HG03108 (cell line): ENCODE results near the gene STK32A.
"Not testable (repeated sequence)": the region's sequence is repeated elsewhere in the genome, so short reads cannot be mapped to it uniquely, and the experiment has no call there.

Experiments used
- ATAC-seq: cut with Tn5 transposase; IDR thresholded peaks from one replicate; pipeline ENCODE4 v1.9.1; 2021; ENCODE audit warnings: moderate library complexity; ENCODE audit not compliant: unreplicated experiment

The STK32A gene

DNA sequence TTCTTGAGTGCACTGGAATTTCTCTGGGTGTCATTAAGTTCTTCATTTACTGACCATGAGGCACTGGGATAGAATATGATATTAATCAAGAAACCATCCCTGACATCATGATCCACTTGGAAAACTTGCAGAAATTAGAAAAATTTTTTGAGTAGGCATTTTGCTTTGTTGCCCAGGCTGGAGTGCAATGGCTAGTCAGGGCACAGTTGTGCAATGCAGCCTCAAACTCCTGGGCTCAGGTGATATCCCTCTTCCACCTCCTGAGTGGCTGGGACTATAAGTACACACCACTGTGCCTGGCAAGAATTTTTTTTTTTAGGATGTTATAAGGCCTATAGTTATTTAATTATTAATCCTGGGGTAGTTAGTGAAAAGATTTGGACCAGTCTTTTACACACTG lies 106.5 kb downstream of the STK32A start:
- no peak for ATAC-seq

GRCh38 chr5:147344861-147345260 lies 110.0 kb downstream of the STK32A start:
- no peak for ATAC-seq

- no peak for ATAC-seq
Measured at GRCh38 chr5:147346006-147346561, 111.3 kb downstream of the STK32A start.

DNA sequence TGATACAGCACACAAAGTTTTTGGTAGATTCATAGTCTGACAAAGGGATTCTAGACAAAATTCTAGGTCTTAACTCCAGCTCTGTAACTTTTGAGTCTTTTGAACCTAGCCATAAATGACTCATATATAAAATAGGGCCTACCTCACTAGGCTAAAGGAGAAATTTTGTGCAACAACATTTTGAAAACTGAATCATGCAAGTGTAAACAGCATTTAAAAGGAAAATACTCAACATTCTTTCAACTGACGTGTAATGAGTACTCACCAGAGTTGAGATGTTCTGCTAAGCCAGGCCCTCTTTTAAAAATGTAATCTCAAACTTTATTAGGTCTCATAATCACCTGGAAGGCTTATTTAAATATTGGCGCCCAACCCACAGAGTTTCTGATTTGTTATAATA lies 113.2 kb downstream of the STK32A start:
- ATAC-seq: no peak

DNA sequence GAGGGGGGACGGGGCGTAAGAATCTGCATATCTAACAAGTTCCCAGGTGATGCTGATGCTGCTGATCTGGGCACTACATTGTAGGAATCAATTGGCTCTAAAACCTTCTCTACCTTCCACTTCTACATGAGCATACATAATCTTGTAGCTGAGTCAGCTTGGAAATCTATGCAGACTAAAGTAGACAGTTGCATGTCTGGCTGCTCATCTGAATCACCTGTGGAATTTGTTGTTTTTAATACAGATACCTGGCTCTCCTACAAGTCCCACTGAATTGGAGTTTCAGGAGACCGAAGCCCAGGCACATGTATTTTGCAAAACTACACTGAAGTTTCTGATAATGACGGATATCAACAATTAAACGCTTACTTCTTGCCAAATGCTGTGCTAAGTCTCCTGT lies 113.6 kb downstream of the STK32A start:
- no peak for ATAC-seq

- ATAC-seq: no peak
Measured at GRCh38 chr5:147349241-147349640, 114.4 kb downstream of the STK32A start.

GRCh38 chr5:147359101-147359500 lies 124.3 kb downstream of the STK32A start:
- ATAC-seq: no peak

GRCh38 chr5:147359581-147359980 lies 124.8 kb downstream of the STK32A start:
- no peak for ATAC-seq

GRCh38 chr5:147360816-147361215 lies 126.0 kb downstream of the STK32A start:
- no peak for ATAC-seq

- no peak for ATAC-seq
Measured at GRCh38 chr5:147361441-147362175, 126.8 kb downstream of the STK32A start.

DNA sequence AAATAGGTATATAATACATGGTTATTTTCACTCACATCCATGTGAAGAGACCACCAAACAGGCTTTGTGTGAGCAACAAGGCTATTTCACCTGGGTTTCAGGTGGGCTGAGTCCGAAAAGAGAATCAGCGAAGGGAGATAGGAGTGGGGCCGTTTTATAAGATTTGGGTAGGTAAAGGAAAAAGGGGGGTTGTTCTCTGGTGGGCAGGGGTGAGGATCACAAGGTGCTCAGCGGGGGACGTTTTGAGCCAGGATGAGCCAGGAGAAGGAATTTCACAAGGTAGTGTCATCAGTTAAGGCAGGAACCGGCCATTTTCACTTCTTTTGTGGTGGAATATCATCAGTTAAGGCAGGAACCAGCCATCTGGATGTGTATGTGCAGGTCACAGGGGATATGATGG lies 132.6 kb downstream of the STK32A start:
- not testable (repeated sequence) for ATAC-seq

- no peak for ATAC-seq
Measured at GRCh38 chr5:147369742-147370374, 135.0 kb downstream of the STK32A start.

DNA sequence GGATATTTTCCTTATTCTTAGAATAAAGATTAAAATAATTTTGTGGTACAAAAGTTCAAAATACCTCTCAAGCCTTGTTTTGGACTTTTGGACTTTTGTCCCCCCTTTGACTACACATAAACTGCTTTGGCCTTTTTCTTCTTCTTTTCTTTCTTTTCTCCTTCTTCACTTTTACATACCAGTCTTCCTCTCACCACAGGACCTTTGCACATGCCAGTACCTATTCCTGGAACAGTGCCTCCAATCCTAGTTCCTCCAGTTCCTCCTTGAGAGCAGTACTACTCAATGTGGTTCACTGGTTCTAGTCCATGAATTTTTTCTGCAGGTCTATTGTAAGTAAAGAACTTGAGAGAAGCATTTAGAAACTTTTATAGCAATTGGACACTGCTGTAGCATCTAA lies 136.5 kb downstream of the STK32A start:
- no peak for ATAC-seq

DNA sequence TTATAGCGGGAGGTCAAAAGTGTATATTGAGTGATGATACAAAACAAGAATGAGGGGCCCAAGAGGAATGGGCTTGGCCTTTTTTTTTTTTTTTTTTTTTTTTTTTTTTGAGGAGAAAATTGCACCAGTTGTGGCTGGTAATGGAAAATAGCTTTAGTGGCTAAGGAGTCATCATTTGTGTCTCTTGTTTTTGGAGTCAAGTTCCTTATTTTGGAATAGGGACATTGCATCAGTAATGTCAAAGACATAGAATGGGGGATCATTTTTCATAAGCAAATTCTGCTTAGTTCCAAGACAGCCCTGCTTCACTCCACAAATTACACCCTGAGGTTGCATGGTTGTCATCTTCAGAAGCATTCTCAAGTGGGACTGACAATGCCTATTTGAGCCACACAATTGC lies 137.4 kb downstream of the STK32A start:
- no peak for ATAC-seq

GRCh38 chr5:147373328-147373727 lies 138.5 kb downstream of the STK32A start:
- no peak for ATAC-seq

DNA sequence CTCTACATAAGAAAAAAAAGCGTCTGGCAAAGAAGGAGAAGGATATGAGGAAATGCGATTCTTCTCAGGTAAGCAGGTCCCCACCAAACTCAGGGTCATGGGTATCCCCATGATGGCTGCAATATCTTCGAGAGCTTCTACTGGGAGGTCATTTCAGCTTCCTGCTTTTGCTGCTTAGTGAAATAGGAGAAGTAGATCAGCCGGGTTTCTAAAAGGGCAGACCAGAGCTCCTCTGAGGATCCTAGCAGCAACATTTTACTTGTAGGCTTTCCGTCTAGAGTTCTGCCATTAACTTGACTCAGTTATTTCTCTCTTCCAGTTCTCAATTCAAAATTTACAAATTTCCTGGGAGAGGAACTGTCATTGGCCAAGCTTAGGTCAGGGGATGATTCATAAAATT lies 140.3 kb downstream of the STK32A start:
- no peak for ATAC-seq

GRCh38 chr5:147377682-147378081 lies 142.9 kb downstream of the STK32A start:
- ATAC-seq: no peak

DNA sequence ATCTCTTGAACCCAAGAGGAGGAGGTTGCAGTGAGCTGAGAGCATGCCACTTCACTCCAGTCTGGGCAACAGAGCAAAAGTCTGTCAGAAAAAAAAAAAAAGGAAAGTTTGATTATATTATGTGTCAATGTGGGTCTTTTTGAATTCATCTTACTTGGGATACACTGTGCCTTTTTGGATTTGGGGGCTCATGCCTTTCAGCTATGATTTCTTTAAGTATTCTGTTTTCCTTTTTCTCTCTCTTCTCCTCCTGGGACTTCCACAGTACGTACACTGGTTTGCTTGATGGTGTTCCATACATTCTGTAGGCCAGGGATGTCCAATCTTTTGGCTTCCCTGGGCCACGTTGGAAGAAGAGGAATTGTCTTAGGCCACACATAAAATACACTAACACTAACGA lies 146.7 kb downstream of the STK32A start:
- ATAC-seq: no peak

- ATAC-seq: no peak
Measured at GRCh38 chr5:147382776-147383175, 147.9 kb downstream of the STK32A start.

DNA sequence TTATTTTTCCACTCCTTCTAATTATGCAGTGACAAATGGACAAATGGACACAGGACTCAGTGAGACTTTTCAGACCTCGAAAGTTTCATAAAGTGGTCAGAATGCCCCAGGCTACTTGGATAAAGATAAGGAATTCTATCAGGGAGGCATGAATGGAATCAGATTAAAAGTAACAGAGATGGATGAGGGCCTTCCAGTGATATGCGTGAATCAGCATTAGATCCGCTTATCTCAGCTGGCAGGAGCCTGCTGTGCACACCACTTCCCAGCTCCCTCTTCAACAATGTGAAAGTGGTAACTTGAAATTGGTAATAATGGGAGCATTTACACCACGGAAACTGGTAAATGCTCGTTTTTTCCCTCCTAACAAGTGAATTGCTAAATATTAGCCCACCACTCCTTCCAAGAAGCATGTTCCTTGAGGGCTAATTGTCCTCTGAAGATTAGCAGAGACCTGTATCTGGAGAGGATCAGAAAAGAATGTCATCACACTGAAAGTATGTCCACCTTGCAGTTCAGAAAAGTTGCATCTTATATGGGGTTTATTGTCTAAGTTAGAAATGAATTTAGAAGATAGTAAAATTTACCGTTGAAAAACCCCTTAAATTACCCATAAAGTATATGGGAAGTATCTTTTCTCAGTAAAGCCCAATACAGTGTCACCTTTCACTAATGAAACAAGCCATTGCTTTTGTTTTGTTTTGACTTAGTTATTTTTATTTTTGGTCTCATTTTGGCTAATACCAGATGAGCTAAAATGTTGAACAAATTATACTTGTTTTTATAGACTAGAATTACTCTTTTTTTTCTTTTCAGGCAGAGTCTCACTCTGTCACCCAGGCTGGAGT lies 149.7 kb downstream of the STK32A start:
- no peak for ATAC-seq

DNA sequence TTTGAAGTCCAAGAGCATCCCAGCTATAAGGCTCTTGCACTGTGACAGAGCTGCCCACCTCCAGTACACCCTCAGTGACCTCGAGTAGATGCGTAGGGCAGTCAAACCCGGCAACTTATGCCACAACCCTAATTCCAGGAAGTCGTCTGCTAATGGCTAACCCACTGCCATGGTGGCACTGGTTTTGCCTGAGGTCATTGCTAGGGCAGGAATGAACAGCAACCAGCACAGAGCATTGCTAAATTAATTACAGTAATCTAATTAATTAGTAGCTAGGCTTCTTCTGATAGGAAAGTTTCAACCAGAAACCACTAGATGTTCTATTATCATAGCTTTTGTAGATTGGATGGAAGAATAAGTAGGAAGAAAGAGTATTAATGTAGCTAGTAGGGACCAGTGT lies 152.3 kb downstream of the STK32A start:
- no peak for ATAC-seq
